ENCODE results near the gene ALMS1.
"Not testable (repeated sequence)": the region's sequence is repeated elsewhere in the genome, so short reads cannot be mapped to it uniquely, and the experiment has no call there.

The ALMS1 gene, protein sequence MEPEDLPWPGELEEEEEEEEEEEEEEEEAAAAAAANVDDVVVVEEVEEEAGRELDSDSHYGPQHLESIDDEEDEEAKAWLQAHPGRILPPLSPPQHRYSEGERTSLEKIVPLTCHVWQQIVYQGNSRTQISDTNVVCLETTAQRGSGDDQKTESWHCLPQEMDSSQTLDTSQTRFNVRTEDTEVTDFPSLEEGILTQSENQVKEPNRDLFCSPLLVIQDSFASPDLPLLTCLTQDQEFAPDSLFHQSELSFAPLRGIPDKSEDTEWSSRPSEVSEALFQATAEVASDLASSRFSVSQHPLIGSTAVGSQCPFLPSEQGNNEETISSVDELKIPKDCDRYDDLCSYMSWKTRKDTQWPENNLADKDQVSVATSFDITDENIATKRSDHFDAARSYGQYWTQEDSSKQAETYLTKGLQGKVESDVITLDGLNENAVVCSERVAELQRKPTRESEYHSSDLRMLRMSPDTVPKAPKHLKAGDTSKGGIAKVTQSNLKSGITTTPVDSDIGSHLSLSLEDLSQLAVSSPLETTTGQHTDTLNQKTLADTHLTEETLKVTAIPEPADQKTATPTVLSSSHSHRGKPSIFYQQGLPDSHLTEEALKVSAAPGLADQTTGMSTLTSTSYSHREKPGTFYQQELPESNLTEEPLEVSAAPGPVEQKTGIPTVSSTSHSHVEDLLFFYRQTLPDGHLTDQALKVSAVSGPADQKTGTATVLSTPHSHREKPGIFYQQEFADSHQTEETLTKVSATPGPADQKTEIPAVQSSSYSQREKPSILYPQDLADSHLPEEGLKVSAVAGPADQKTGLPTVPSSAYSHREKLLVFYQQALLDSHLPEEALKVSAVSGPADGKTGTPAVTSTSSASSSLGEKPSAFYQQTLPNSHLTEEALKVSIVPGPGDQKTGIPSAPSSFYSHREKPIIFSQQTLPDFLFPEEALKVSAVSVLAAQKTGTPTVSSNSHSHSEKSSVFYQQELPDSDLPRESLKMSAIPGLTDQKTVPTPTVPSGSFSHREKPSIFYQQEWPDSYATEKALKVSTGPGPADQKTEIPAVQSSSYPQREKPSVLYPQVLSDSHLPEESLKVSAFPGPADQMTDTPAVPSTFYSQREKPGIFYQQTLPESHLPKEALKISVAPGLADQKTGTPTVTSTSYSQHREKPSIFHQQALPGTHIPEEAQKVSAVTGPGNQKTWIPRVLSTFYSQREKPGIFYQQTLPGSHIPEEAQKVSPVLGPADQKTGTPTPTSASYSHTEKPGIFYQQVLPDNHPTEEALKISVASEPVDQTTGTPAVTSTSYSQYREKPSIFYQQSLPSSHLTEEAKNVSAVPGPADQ (N-terminal part only)

GRCh38 chr2:73385504-73386341, at the start of gene ALMS1:
Gene ALMS1 (plus strand): TSS chr2:73385836. CDS start chr2:73385869, 33 bp downstream.
- Histone ChIP-seq H3K4me1 (ENCODE audit: control insufficient read depth, insufficient read depth, low read length) (peaks cover 8% of the 10 kb centered on the region), H3K4me3 (ENCODE audit: low read depth, low read length) (peak within 1 kb of the TSS; percentile 97), H3K9ac (ENCODE audit: low read depth, low read length) (peak within 1 kb of the TSS; percentile 85), H3K27ac (ENCODE audit: low read depth, low read length) (peak within 1 kb of the TSS; percentile 92), H3K9me3 (ENCODE audit: control insufficient read depth, insufficient read depth, low read length) (no peaks in the 10 kb centered on the region), H3K27me3 (ENCODE audit: control insufficient read depth, insufficient read depth, low read length) (peaks cover 27% of the 10 kb centered on the region), H3K36me3 (ENCODE audit: control insufficient read depth, insufficient read depth, low read length) (no peaks in the 10 kb centered on the region)

GRCh38 chr2:73337828-73338227, 47.8 kb upstream of the ALMS1 start:
- H3K27ac ChIP-seq (ENCODE audit: low read depth, low read length), result no peak overlapping the region
- no peaks in the 10 kb centered on the region for H3K4me1 ChIP-seq (ENCODE audit: control insufficient read depth, insufficient read depth, low read length)

GRCh38 chr2:73339201-73339600, 46.4 kb upstream of the ALMS1 start:
- no peaks in the 10 kb centered on the region for H3K36me3 ChIP-seq (ENCODE audit: control insufficient read depth, insufficient read depth, low read length)
- no peak overlapping the region for H3K27ac ChIP-seq (ENCODE audit: low read depth, low read length)
- H3K27me3 ChIP-seq (ENCODE audit: control insufficient read depth, insufficient read depth, low read length), result no peaks in the 10 kb centered on the region
- no peak overlapping the region for H3K9ac ChIP-seq (ENCODE audit: low read depth, low read length)
- no peaks in the 10 kb centered on the region for H3K9me3 ChIP-seq (ENCODE audit: control insufficient read depth, insufficient read depth, low read length)
- H3K4me1 ChIP-seq (ENCODE audit: control insufficient read depth, insufficient read depth, low read length), result no peaks in the 10 kb centered on the region
- no peak overlapping the region for H3K4me3 ChIP-seq (ENCODE audit: low read depth, low read length)

More at GRCh38 chr2:73337828-73338227, 47.8 kb upstream of the ALMS1 start:
- H3K36me3 ChIP-seq (ENCODE audit: control insufficient read depth, insufficient read depth, low read length), result no peaks in the 10 kb centered on the region
- H3K9ac ChIP-seq (ENCODE audit: low read depth, low read length), result no peak overlapping the region
- H3K9me3 ChIP-seq (ENCODE audit: control insufficient read depth, insufficient read depth, low read length), result no peaks in the 10 kb centered on the region
- no peak overlapping the region for H3K4me3 ChIP-seq (ENCODE audit: low read depth, low read length)
- no peaks in the 10 kb centered on the region for H3K27me3 ChIP-seq (ENCODE audit: control insufficient read depth, insufficient read depth, low read length)

GRCh38 chr2:73341039-73341438, 44.6 kb upstream of the ALMS1 start:
- Histone ChIP-seq H3K4me3 (ENCODE audit: low read depth, low read length) (no peak overlapping the region), H3K9ac (ENCODE audit: low read depth, low read length) (no peak overlapping the region), H3K27me3 (ENCODE audit: control insufficient read depth, insufficient read depth, low read length) (no peaks in the 10 kb centered on the region), H3K9me3 (ENCODE audit: control insufficient read depth, insufficient read depth, low read length) (no peaks in the 10 kb centered on the region), H3K36me3 (ENCODE audit: control insufficient read depth, insufficient read depth, low read length) (no peaks in the 10 kb centered on the region), H3K4me1 (ENCODE audit: control insufficient read depth, insufficient read depth, low read length) (no peaks in the 10 kb centered on the region), H3K27ac (ENCODE audit: low read depth, low read length) (no peak overlapping the region)

- no peak overlapping the region for H3K9ac ChIP-seq (ENCODE audit: low read depth, low read length)
- H3K4me1 ChIP-seq (ENCODE audit: control insufficient read depth, insufficient read depth, low read length), result no peaks in the 10 kb centered on the region
- no peaks in the 10 kb centered on the region for H3K36me3 ChIP-seq (ENCODE audit: control insufficient read depth, insufficient read depth, low read length)
- no peak overlapping the region for H3K27ac ChIP-seq (ENCODE audit: low read depth, low read length)
- no peaks in the 10 kb centered on the region for H3K27me3 ChIP-seq (ENCODE audit: control insufficient read depth, insufficient read depth, low read length)
- H3K4me3 ChIP-seq (ENCODE audit: low read depth, low read length), result no peak overlapping the region
- no peaks in the 10 kb centered on the region for H3K9me3 ChIP-seq (ENCODE audit: control insufficient read depth, insufficient read depth, low read length)
Measured at GRCh38 chr2:73343992-73344391, 41.6 kb upstream of the ALMS1 start.

- not testable (repeated sequence) for H3K36me3 ChIP-seq (ENCODE audit: control insufficient read depth, insufficient read depth, low read length); H3K9ac ChIP-seq (ENCODE audit: low read depth, low read length); H3K4me3 ChIP-seq (ENCODE audit: low read depth, low read length); H3K4me1 ChIP-seq (ENCODE audit: control insufficient read depth, insufficient read depth, low read length); H3K27me3 ChIP-seq (ENCODE audit: control insufficient read depth, insufficient read depth, low read length); H3K27ac ChIP-seq (ENCODE audit: low read depth, low read length); H3K9me3 ChIP-seq (ENCODE audit: control insufficient read depth, insufficient read depth, low read length)
Measured at GRCh38 chr2:73344747-73345146, 40.9 kb upstream of the ALMS1 start.

- H3K4me3 ChIP-seq (ENCODE audit: low read depth, low read length), result no peak overlapping the region
- no peaks in the 10 kb centered on the region for H3K27me3 ChIP-seq (ENCODE audit: control insufficient read depth, insufficient read depth, low read length)
- H3K9me3 ChIP-seq (ENCODE audit: control insufficient read depth, insufficient read depth, low read length), result no peaks in the 10 kb centered on the region
- H3K9ac ChIP-seq (ENCODE audit: low read depth, low read length), result no peak overlapping the region
- H3K36me3 ChIP-seq (ENCODE audit: control insufficient read depth, insufficient read depth, low read length), result no peaks in the 10 kb centered on the region
- no peaks in the 10 kb centered on the region for H3K4me1 ChIP-seq (ENCODE audit: control insufficient read depth, insufficient read depth, low read length)
- H3K27ac ChIP-seq (ENCODE audit: low read depth, low read length), result no peak overlapping the region
Measured at GRCh38 chr2:73350035-73350691, 35.5 kb upstream of the ALMS1 start.

DNA sequence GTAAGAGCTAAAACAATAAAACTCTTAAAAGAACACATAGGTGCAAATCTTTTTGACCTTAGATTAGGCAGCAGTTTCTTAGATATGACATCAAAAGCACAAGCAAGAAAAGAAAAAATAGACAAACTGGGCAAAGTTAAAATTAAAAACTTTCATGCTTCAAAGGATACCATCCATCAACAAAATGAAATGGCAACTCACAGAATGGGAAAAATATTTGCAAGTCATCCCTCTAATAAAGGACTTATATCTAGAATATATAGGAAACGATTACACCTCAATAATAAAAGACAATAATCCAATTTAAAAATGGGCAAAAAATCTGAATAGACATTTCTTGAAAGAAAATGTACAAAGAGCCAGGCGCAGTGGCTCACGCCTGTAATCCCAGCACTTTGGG, 29.5 kb upstream of the ALMS1 start:
- Histone ChIP-seq H3K9me3 (ENCODE audit: control insufficient read depth, insufficient read depth, low read length) (no peaks in the 10 kb centered on the region), H3K4me3 (ENCODE audit: low read depth, low read length) (no peak overlapping the region), H3K4me1 (ENCODE audit: control insufficient read depth, insufficient read depth, low read length) (no peaks in the 10 kb centered on the region), H3K36me3 (ENCODE audit: control insufficient read depth, insufficient read depth, low read length) (no peaks in the 10 kb centered on the region), H3K27me3 (ENCODE audit: control insufficient read depth, insufficient read depth, low read length) (no peaks in the 10 kb centered on the region), H3K27ac (ENCODE audit: low read depth, low read length) (no peak overlapping the region), H3K9ac (ENCODE audit: low read depth, low read length) (no peak overlapping the region)

- Histone ChIP-seq H3K9ac (ENCODE audit: low read depth, low read length) (no peak overlapping the region), H3K4me3 (ENCODE audit: low read depth, low read length) (no peak overlapping the region), H3K27me3 (ENCODE audit: control insufficient read depth, insufficient read depth, low read length) (no peaks in the 10 kb centered on the region), H3K27ac (ENCODE audit: low read depth, low read length) (no peak overlapping the region), H3K4me1 (ENCODE audit: control insufficient read depth, insufficient read depth, low read length) (no peaks in the 10 kb centered on the region), H3K36me3 (ENCODE audit: control insufficient read depth, insufficient read depth, low read length) (no peaks in the 10 kb centered on the region), H3K9me3 (ENCODE audit: control insufficient read depth, insufficient read depth, low read length) (no peaks in the 10 kb centered on the region)
Measured at GRCh38 chr2:73359915-73360697, 25.5 kb upstream of the ALMS1 start.
